GM19240 (cell line): Measurements from ENCODE around the gene SLC43A3.

Source experiments
- DNase-seq: peaks from one replicate; pipeline ENCODE4 v3.0.0; 2011; ENCODE audit warnings: low spot score; ENCODE audit not compliant: insufficient read length

Gene SLC43A3

GRCh38 chr11:57430952-57431351 is 4.0 kb upstream of the SLC43A3 start:
- no peak for DNase-seq

GRCh38 chr11:57429946-57430345 is 3.0 kb upstream of the SLC43A3 start:
- no peak for DNase-seq

- no peak for DNase-seq
These were observed 1.7 kb upstream of the SLC43A3 start for GRCh38 chr11:57428643-57429042.

- no peak for DNase-seq
These were observed 784 bp upstream of the SLC43A3 start for GRCh38 chr11:57427727-57428082.

- DNase-seq = no peak
These were observed 437 bp downstream of the SLC43A3 start for GRCh38 chr11:57426439-57426928.

DNA sequence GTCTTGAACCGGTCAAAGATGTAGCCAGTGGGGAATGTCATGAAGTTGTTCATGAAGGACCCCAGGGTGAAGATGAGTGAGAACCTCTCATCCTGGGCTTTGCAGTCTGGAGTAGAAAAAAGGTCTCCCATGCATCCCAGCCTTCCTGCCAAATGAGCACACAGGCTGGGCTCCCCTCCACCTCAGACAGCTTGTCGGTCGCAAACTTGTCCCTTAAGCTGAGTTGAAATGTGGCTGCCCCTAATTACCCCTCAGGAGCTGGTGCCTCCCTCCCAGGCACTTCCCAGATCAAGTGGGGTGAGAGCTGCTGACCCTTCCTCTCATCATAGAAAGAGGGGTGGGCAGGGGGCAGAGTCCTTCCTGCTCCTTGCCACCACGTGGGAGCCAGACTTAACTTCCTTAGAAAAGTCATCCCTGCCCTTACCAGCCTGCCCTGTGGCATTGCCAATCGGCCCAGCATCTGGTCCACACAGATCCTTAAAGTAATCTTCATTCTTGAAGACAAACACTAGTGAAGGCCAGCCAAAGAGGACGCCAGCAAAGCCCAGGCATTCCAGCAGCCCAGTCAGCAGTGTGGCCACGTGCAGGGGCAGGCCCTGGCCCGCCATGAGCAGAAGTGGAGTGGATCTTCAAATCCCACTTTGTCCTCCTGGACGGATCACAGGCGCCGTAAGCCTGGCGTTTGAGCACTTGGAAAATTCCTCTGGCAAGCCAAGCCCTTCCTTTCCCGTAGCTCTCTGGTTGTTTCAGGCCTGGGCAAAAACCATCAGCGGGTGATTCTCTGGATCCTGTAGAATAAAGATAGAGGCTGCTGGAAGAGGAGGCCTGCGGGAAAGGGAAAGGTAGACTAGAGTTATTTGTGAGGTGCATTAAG is 1.1 kb downstream of the SLC43A3 start:
- DNase-seq = no peak

GRCh38 chr11:57424792-57425564 is 1.9 kb downstream of the SLC43A3 start:
- DNase-seq = peak; percentile 68

DNA sequence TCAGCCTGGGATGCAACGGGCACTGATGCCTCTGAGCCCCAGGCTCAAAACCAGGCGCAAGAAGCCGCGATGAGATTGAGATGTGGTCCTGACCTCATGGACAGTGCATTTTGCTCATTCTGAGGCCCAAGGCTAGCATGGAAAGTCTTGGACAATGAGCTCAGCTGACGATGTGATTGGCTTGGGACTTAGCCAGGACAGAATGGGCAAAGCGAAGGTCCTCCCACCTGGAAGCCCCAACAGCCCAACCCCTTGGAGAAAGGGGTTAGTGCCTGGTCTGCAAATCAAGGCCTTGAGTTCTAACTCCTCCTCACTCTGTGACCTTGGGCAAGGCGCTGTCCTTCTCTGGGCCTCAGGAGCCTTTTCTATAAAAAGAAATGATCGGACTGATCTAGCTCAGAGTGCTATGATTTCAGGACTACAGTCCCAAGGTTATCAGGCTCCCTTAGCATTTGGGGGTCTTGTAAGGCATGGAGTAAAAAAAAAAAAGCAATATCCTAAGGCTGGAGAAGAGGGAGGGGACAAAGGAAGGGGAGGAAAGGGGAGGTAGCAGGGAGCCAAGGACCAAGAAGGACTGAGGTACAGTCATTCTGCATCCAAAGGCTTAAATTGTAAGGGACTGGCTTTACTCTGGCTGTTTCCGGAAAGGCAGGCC is 2.7 kb downstream of the SLC43A3 start:
- no peak for DNase-seq

DNA sequence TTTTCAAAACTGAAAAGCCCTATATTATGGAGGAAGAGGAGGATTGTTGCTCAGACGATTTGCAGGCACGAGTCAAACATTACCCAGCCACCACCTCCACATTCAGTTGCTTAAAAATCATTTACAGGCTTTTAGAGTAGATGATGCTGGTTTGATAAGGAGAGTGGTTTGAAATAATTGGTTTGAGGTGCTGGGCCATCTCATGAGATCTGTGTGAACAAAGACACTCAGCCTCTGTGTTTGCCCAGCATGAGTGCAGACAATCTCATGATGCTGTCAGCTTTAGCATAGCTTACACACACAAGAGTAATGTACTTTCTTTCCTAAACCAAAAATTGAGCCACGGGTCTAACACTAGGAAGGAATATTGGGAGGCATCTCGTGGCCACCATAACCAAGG is 4.3 kb downstream of the SLC43A3 start:
- DNase-seq = no peak

- DNase-seq = no peak
These were observed 5.1 kb downstream of the SLC43A3 start for GRCh38 chr11:57421805-57422204.

- DNase-seq = no peak
These were observed 5.9 kb downstream of the SLC43A3 start for GRCh38 chr11:57421066-57421465.

DNA sequence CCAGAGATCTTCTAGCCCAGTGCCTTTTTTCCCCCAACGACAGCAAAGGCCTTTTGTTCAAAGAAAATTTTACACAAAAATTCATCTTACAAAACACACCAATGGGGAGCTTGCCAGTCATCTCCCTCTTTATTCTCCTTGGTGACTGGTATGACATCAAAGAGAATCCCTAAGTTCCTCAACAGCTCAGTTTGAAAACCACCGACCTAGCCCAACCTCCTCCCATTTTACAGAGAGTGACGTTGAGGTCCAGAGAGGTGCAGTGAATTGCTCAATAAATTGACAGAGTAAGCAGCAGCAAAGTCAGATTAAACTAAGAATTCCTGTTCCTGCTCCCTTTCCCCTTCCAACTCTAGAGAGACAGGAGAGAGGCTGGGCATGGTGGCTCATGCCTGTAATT is 7.8 kb downstream of the SLC43A3 start:
- no peak for DNase-seq

DNA sequence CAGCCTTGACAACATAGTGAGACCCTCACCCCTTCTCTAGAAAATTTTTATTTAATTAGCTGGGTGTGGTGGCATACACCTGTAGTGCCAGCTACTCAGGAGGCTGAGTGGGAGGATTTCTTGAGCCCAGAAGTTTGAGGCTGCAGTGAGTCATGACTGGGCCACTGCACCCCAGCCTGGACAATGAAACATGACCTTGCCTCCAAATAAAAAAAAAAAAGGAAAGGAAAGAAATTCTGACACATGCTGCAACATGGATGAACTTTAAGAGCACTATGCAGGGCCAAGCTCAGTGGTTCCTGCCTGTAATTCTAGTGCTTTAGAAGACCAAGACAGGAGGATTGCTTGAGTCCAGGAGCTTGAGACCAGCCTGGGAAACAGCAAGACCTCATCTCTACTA is 8.8 kb downstream of the SLC43A3 start:
- DNase-seq = no peak

DNA sequence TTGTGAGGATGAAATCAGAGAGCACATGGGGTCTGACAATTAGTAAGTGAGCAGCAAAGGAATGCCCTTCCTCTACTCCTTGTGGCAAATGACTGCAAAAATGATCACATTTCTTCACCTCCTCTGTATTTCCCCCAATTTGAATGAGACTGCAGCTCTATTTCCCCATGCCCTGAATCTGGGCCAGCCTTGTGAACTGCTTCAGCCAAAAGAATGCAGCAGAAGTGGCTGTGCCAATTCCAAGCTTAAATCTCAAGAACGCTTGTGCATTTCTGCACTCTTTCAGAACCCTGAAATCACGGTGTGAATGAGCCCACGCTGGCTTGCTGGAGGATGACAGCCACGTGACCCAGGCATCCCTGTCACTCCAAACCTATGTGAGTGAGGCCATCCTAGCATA is 9.9 kb downstream of the SLC43A3 start:
- no peak for DNase-seq

- no peak for DNase-seq
These were observed 10.5 kb downstream of the SLC43A3 start for GRCh38 chr11:57416436-57416835.

DNA sequence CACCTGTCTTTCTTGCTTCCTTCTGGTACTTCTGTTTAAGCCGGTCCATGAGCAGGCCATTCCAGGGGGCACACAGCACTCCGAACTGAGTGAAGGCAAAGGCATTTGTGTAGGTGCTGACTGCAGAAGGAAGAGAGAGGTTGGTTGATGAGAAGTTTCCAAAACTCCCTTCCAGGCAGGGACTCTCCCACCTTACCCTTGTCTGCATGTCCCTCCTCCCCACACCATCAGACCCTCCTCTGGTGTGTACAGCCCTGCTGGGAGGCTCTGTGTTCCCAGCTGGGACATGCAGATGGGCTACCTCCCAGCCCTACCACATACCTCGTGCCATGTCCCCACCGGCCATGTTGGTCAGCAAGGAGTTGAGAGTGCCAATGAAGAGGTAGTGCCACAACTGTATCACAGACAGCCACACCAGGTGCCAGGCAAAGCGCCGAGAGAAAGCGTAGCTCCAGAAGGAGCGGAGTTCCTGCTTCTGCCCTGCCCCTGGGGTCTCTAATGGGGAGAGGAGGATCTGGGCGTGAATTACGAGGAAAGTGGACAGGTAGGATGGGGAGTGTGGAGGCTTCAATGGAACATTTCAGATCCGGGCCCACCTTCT is 12.2 kb downstream of the SLC43A3 start:
- no peak for DNase-seq

GRCh38 chr11:57413681-57414080 is 13.2 kb downstream of the SLC43A3 start:
- DNase-seq = no peak

- DNase-seq = no peak
These were observed 16.6 kb downstream of the SLC43A3 start for GRCh38 chr11:57410287-57410686.

- no peak for DNase-seq
These were observed 17.4 kb downstream of the SLC43A3 start for GRCh38 chr11:57409321-57410100.

GRCh38 chr11:57408771-57409170 is 18.1 kb downstream of the SLC43A3 start:
- no peak for DNase-seq

GRCh38 chr11:57407941-57408475 is 18.9 kb downstream of the SLC43A3 start:
- no peak for DNase-seq
